HepG2 (cell line): ENCODE measurements around the gene HARS2. TPM values are rescaled to one million over a fixed set of nuclear protein-coding genes. Genes with fewer than 3 reads are reported as not detected.
A peak's percentile ranks its signal among the peaks of the same experiment; 100 is the strongest.

Experiments
- ADNP ChIP-seq: sonication (generic); formaldehyde crosslinking; IDR thresholded peaks from 2 replicates; pipeline ENCODE4 v1.4.0; 2020; ENCODE audit warnings: missing genetic modification reagents
- CREM ChIP-seq, 2 experiments: sonication (generic) in 1 of 2; formaldehyde crosslinking in 1 of 2; IDR thresholded peaks; 2 replicates each; pipeline versions ENCODE4 v1.4.0 to v1.6.1; 2016 to 2020; ENCODE audit warnings: antibody characterized with exemption in 1 of 2, mild to moderate bottlenecking in 1 of 2, missing genetic modification reagents in 1 of 2
- ELF4 ChIP-seq: sonication (generic); formaldehyde crosslinking; IDR thresholded peaks from 2 replicates; pipeline ENCODE4 v1.5.0; 2020; ENCODE audit warnings: missing genetic modification reagents, mild to moderate bottlenecking, moderate library complexity, borderline replicate concordance
- EZH2 ChIP-seq: conservative IDR thresholded peaks from 2 replicates; pipeline ENCODE4 v1.6.1; 2012; ENCODE audit warnings: mild to moderate bottlenecking, low read depth, low read length, moderate library complexity
- HDAC6 ChIP-seq: fragments of 200-600 bp; sonication (generic); IDR thresholded peaks from 2 replicates; pipeline ENCODE4 v1.7.0; 2017; ENCODE audit warnings: mild to moderate bottlenecking, antibody characterized with exemption, low read length, low read depth
- HNRNPL ChIP-seq: fragments of 200-400 bp; formaldehyde crosslinking; IDR thresholded peaks from 2 replicates; pipeline ENCODE4 v1.6.1; 2017; ENCODE audit warnings: mild to moderate bottlenecking, low read depth, low read length
- MTF1 ChIP-seq: sonication (generic); formaldehyde crosslinking; IDR thresholded peaks from 2 replicates; pipeline ENCODE4 v1.5.0; 2020; ENCODE audit warnings: missing genetic modification reagents
- RNF2 ChIP-seq: fragments of 450-650 bp; conservative IDR thresholded peaks from 2 replicates; pipeline ENCODE4 v1.6.1; 2016; ENCODE audit warnings: low read depth
- SAFB2 ChIP-seq: sonication (generic); formaldehyde crosslinking; IDR thresholded peaks from 2 replicates; pipeline ENCODE4 v1.5.1; 2020; ENCODE audit warnings: missing genetic modification reagents, low read depth, mild to moderate bottlenecking, borderline replicate concordance
- ZNF44 ChIP-seq: sonication (generic); formaldehyde crosslinking; IDR thresholded peaks from 2 replicates; pipeline ENCODE4 v1.5.1; 2020; ENCODE audit warnings: mild to moderate bottlenecking, missing genetic modification reagents
- ZNF709 ChIP-seq: sonication (generic); formaldehyde crosslinking; IDR thresholded peaks from 2 replicates; pipeline ENCODE4 v1.5.0; 2020; ENCODE audit warnings: mild to moderate bottlenecking, missing genetic modification reagents
- polyA plus RNA-seq, 8 experiments: library from polyadenylated mRNA; depleted of rRNA in 3 of 8; stranded (reverse) in 7 of 8; unstranded in 1 of 8; fragments of >200 nt; fragmentation: Illumina TruSeq in 4 of 8; extraction: Trizol in 4 of 8; gene quantifications; 2 replicates each; pipeline versions ENCODE4 v1.2.1 to v1.2.3, GENCODE V29; 2011 to 2016; ENCODE audit warnings: low read depth in 4 of 8, missing spikeins in 1 of 8, mixed read lengths in 1 of 8; ENCODE audit not compliant: insufficient read depth in 1 of 8
- total RNA-seq, 5 experiments: library from RNA; depleted of rRNA; stranded (reverse); fragments of >200 nt; fragmentation: Illumina TruSeq; extraction: Trizol; gene quantifications; 2 replicates each; pipeline ENCODE4 v1.2.3, GENCODE V29; 2016; ENCODE audit warnings: low read depth in 1 of 5
- TF ChIP-seq, protein P1 (sequence below): sonication (generic); formaldehyde crosslinking; IDR thresholded peaks from 2 replicates; pipeline ENCODE4 v1.5.0; 2020; ENCODE audit warnings: mild to moderate bottlenecking, missing genetic modification reagents
- TF ChIP-seq, protein P2 (sequence below): sonication (generic); formaldehyde crosslinking; IDR thresholded peaks from 2 replicates; pipeline ENCODE4 v1.4.0; 2020; ENCODE audit warnings: missing genetic modification reagents, mild to moderate bottlenecking, borderline replicate concordance
- TF ChIP-seq, protein P3 (sequence below): sonication (generic); formaldehyde crosslinking; conservative IDR thresholded peaks from 2 replicates; pipeline ENCODE4 v1.4.0; 2020; ENCODE audit warnings: missing genetic modification reagents
- TF ChIP-seq, protein P4 (sequence below): sonication (generic); formaldehyde crosslinking; IDR thresholded peaks from 2 replicates; pipeline ENCODE4 v1.5.0; 2020; ENCODE audit warnings: missing genetic modification reagents
- TF ChIP-seq, protein P5 (sequence below): sonication (generic); formaldehyde crosslinking; IDR thresholded peaks from 2 replicates; pipeline ENCODE4 v1.4.0; 2020; ENCODE audit warnings: missing genetic modification reagents

HARS2 gene
- total and polyA plus RNA-seq, 2 of the 13 experiments (the other 11 are each of a cell fraction or from before 2014, with no cell fraction given) = 17.9 to 25.8 TPM

DNA sequence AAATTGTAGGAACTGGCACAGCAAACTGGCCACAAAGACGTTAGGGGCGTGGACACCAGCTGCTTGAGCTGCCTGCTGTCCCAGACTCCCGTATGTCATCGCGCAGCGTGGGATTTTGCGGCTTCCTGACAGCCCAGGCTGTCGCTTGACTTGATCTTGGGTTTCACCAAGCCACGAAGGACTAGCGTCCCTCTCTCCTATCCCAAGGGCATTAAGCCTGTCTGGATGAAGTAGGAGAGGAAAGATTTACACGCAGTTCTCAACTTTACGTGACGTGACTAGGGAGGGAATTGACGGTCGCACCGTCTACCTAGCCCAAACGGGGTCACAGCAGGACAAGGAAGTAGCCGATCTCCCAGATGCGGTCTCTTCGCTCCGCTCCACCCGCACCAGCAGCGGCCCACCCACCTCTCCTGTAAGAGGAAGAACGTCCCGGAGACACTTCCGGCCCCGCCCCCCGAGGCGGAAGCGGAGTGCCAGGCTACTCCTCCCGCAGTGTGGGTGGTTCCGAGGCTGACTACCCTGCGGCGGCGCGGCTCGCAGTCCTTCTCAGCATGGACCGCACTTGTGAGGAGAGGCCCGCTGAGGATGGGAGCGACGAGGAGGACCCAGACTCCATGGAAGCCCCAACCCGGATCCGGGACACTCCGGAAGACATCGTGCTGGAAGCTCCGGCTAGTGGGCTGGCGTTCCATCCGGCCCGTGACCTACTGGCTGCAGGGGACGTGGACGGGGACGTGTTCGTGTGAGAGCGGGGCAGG, 26.7 kb upstream of the HARS2 start, which contains the start of gene WDR55 (continued):
- TF ChIP-seq CREM (IDR thresholded peaks at IDR 0.05) (0 out of 2 replicates have a peak, but pooled peaks have one; percentile 35), CREM (CRISPR knock-in tag; IDR thresholded peaks at IDR 0.05) (no peak), SAFB2 (CRISPR knock-in tag) (no peak), ZNF44 (no peak), ZNF709 (CRISPR knock-in tag) (peak; percentile 57; the same call in 1 of the 2 replicates), ADNP (CRISPR knock-in tag) (no peak), HNRNPL (peak; percentile 73; the same call in 1 of the 2 replicates), MTF1 (no peak), EZH2 (no peak), ELF4 (CRISPR knock-in tag) (peak; percentile 87; the same call in 1 of the 2 replicates), HDAC6 (no peak), RNF2 (no peak)
- TF ChIP-seq, protein P1, sequence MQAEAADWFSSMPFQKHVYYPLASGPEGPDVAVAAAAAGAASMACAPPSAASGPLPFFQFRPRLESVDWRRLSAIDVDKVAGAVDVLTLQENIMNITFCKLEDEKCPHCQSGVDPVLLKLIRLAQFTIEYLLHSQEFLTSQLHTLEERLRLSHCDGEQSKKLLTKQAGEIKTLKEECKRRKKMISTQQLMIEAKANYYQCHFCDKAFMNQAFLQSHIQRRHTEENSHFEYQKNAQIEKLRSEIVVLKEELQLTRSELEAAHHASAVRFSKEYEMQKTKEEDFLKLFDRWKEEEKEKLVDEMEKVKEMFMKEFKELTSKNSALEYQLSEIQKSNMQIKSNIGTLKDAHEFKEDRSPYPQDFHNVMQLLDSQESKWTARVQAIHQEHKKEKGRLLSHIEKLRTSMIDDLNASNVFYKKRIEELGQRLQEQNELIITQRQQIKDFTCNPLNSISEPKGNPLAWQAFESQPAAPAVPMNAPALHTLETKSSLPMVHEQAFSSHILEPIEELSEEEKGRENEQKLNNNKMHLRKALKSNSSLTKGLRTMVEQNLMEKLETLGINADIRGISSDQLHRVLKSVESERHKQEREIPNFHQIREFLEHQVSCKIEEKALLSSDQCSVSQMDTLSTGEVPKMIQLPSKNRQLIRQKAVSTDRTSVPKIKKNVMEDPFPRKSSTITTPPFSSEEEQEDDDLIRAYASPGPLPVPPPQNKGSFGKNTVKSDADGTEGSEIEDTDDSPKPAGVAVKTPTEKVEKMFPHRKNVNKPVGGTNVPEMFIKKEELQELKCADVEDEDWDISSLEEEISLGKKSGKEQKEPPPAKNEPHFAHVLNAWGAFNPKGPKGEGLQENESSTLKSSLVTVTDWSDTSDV (CRISPR knock-in tag) = no peak
- TF ChIP-seq, protein P2, sequence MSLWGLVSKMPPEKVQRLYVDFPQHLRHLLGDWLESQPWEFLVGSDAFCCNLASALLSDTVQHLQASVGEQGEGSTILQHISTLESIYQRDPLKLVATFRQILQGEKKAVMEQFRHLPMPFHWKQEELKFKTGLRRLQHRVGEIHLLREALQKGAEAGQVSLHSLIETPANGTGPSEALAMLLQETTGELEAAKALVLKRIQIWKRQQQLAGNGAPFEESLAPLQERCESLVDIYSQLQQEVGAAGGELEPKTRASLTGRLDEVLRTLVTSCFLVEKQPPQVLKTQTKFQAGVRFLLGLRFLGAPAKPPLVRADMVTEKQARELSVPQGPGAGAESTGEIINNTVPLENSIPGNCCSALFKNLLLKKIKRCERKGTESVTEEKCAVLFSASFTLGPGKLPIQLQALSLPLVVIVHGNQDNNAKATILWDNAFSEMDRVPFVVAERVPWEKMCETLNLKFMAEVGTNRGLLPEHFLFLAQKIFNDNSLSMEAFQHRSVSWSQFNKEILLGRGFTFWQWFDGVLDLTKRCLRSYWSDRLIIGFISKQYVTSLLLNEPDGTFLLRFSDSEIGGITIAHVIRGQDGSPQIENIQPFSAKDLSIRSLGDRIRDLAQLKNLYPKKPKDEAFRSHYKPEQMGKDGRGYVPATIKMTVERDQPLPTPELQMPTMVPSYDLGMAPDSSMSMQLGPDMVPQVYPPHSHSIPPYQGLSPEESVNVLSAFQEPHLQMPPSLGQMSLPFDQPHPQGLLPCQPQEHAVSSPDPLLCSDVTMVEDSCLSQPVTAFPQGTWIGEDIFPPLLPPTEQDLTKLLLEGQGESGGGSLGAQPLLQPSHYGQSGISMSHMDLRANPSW (CRISPR knock-in tag) = 0 out of 2 replicates have a peak, but pooled peaks have one; percentile 53
- TF ChIP-seq, protein P3, sequence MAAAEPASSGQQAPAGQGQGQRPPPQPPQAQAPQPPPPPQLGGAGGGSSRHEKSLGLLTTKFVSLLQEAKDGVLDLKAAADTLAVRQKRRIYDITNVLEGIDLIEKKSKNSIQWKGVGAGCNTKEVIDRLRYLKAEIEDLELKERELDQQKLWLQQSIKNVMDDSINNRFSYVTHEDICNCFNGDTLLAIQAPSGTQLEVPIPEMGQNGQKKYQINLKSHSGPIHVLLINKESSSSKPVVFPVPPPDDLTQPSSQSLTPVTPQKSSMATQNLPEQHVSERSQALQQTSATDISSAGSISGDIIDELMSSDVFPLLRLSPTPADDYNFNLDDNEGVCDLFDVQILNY (CRISPR knock-in tag) = no peak
- TF ChIP-seq, protein P4, sequence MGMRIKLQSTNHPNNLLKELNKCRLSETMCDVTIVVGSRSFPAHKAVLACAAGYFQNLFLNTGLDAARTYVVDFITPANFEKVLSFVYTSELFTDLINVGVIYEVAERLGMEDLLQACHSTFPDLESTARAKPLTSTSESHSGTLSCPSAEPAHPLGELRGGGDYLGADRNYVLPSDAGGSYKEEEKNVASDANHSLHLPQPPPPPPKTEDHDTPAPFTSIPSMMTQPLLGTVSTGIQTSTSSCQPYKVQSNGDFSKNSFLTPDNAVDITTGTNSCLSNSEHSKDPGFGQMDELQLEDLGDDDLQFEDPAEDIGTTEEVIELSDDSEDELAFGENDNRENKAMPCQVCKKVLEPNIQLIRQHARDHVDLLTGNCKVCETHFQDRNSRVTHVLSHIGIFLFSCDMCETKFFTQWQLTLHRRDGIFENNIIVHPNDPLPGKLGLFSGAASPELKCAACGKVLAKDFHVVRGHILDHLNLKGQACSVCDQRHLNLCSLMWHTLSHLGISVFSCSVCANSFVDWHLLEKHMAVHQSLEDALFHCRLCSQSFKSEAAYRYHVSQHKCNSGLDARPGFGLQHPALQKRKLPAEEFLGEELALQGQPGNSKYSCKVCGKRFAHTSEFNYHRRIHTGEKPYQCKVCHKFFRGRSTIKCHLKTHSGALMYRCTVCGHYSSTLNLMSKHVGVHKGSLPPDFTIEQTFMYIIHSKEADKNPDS = no peak
- TF ChIP-seq, protein P5, sequence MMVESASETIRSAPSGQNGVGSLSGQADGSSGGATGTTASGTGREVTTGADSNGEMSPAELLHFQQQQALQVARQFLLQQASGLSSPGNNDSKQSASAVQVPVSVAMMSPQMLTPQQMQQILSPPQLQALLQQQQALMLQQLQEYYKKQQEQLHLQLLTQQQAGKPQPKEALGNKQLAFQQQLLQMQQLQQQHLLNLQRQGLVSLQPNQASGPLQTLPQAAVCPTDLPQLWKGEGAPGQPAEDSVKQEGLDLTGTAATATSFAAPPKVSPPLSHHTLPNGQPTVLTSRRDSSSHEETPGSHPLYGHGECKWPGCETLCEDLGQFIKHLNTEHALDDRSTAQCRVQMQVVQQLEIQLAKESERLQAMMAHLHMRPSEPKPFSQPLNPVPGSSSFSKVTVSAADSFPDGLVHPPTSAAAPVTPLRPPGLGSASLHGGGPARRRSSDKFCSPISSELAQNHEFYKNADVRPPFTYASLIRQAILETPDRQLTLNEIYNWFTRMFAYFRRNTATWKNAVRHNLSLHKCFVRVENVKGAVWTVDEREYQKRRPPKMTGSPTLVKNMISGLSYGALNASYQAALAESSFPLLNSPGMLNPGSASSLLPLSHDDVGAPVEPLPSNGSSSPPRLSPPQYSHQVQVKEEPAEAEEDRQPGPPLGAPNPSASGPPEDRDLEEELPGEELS (CRISPR knock-in tag) = no peak
